H1 (cell line): ENCODE results near the gene THOP1. TPM values are rescaled to one million over a fixed set of nuclear protein-coding genes. Genes with fewer than 3 reads are reported as not detected.

ENCODE experiments used
- CTCF ChIA-PET: fragments of 300-600 bp; sonication (Branson Sonifier 250); formaldehyde crosslinking; loops from one replicate; lab custom pipeline; 2021; ENCODE audit not compliant: partially characterized antibody; lab: Charles Lee
- POLR2A ChIA-PET: fragments of 300-600 bp; sonication (Branson Sonifier 250); formaldehyde crosslinking; loops from one replicate; lab custom pipeline; 2021; ENCODE audit warnings: inconsistent platforms; ENCODE audit not compliant: partially characterized antibody; lab: Charles Lee
- DNase-seq, 2 experiments: peaks; one replicate each; pipeline versions ENCODE4 v3.0.0 to v3.0.0-alpha.2; 2010 to 2022; ENCODE audit warnings: low spot score in 2 of 2, low read depth in 1 of 2, mixed read lengths in 1 of 2
- FAIRE-seq: peaks from 2 replicates; lab custom pipeline; 2011; peaks lifted over from hg19 to GRCh38; lab: Jason Lieb, UNC
- H2AFZ ChIP-seq: 2 replicates; pipeline ENCODE4 v1.8.1; 2012; ENCODE audit warnings: low read length, inconsistent platforms
- H2AK5ac ChIP-seq: 2 replicates; pipeline ENCODE4 v1.6.1; 2013; ENCODE audit warnings: low read depth, low read length
- H2BK120ac ChIP-seq: replicated peaks from 2 replicates; pipeline ENCODE3; 2013; ENCODE audit warnings: low read depth, low read length, inconsistent platforms
- H2BK12ac ChIP-seq: 2 replicates; pipeline ENCODE4 v1.6.1; 2013; ENCODE audit warnings: low read depth, low read length
- H2BK15ac ChIP-seq: 2 replicates; pipeline ENCODE4 v1.6.1; 2013; ENCODE audit warnings: low read length
- H2BK20ac ChIP-seq: 2 replicates; pipeline ENCODE4 v1.6.1; 2013; ENCODE audit warnings: low read length
- H2BK5ac ChIP-seq: 2 replicates; pipeline ENCODE4 v1.6.1; 2013; ENCODE audit warnings: low read depth, low read length
- H3K14ac ChIP-seq: 2 replicates; pipeline ENCODE4 v1.6.1; 2013; ENCODE audit warnings: inconsistent platforms; ENCODE audit not compliant: insufficient read length
- H3K18ac ChIP-seq: 2 replicates; pipeline ENCODE4 v1.6.1; 2013; ENCODE audit warnings: low read length; ENCODE audit errors: extremely low read depth
- H3K23ac ChIP-seq: 2 replicates; pipeline ENCODE4 v1.6.1; 2013; ENCODE audit warnings: inconsistent platforms; ENCODE audit not compliant: insufficient read length
- H3K23me2 ChIP-seq: 2 replicates; pipeline ENCODE4 v1.6.1; 2013; ENCODE audit warnings: low read depth, low read length
- H3K27ac ChIP-seq: 2 replicates; pipeline ENCODE4 v1.6.1; 2011; ENCODE audit warnings: low read depth, low read length, inconsistent platforms
- H3K27me3 ChIP-seq, 4 experiments: replicated peaks in 1 of 4; 1 replicate in 1 of 4; 2 replicates in 3 of 4; pipeline versions ENCODE4 v1.6.1 to v1.8.1; 2011 to 2013; ENCODE audit warnings: low read length in 3 of 4, mild to moderate bottlenecking in 3 of 4, inconsistent platforms in 2 of 4, mixed read lengths in 2 of 4, moderate library complexity in 1 of 4; ENCODE audit not compliant: control insufficient read depth in 3 of 4, insufficient read depth in 3 of 4; ENCODE audit errors: extremely low read depth in 1 of 4
- H3K36me3 ChIP-seq, 4 experiments: 2 replicates each; pipeline versions ENCODE4 v1.6.1 to v1.8.1; 2011 to 2013; ENCODE audit warnings: mild to moderate bottlenecking in 4 of 4, low read length in 3 of 4, moderate library complexity in 2 of 4, control low read depth in 1 of 4, inconsistent platforms in 1 of 4; ENCODE audit not compliant: insufficient read depth in 4 of 4, control insufficient read depth in 2 of 4
- H3K4ac ChIP-seq: replicated peaks from 2 replicates; pipeline ENCODE3; 2013; ENCODE audit warnings: low read length, low read depth, mixed read lengths, inconsistent platforms; ENCODE audit not compliant: insufficient read length
- H3K4me1 ChIP-seq, 4 experiments: replicated peaks in 1 of 4; 1 replicate in 1 of 4; 2 replicates in 3 of 4; pipeline versions ENCODE4 v1.6.1 to v1.8.1; 2011 to 2013; ENCODE audit warnings: low read length in 3 of 4, inconsistent platforms in 2 of 4, mixed read lengths in 1 of 4; ENCODE audit not compliant: insufficient read depth in 4 of 4, control insufficient read depth in 3 of 4
- H3K4me2 ChIP-seq, 2 experiments: 2 replicates each; pipeline versions ENCODE4 v1.6.1 to v1.8.1; 2011 to 2013; ENCODE audit warnings: low read depth in 2 of 2, low read length in 2 of 2, control low read depth in 1 of 2, inconsistent platforms in 1 of 2, mild to moderate bottlenecking in 1 of 2; ENCODE audit not compliant: insufficient read depth in 1 of 2
- H3K4me3 ChIP-seq, 4 experiments: fragments of 200-600, 300-600 bp in 1 of 4; sonication (generic), shearing (Covaris generic), sonication (Bioruptor Twin) in 1 of 4; 2 replicates each; pipeline versions ENCODE4 v1.5.1 to v1.8.1; 2011 to 2016; ENCODE audit warnings: low read length in 4 of 4, low read depth in 3 of 4, control low read depth in 2 of 4, inconsistent platforms in 2 of 4, mild to moderate bottlenecking in 2 of 4, mixed read lengths in 1 of 4, moderate library complexity in 1 of 4; ENCODE audit not compliant: insufficient read depth in 2 of 4; ENCODE audit errors: extremely low read depth in 1 of 4
- H3K56ac ChIP-seq: replicated peaks from 2 replicates; pipeline ENCODE3; 2013; ENCODE audit warnings: low read depth, mild to moderate bottlenecking, mixed read lengths, low read length, inconsistent platforms; ENCODE audit not compliant: insufficient read length
- H3K79me1 ChIP-seq: 2 replicates; pipeline ENCODE4 v1.6.1; 2013; ENCODE audit warnings: low read depth, low read length, control low read depth
- H3K79me2 ChIP-seq, 2 experiments: 2 replicates each; pipeline versions ENCODE4 v1.6.1 to v1.8.1; 2012 to 2013; ENCODE audit warnings: low read length in 2 of 2, mild to moderate bottlenecking in 2 of 2, inconsistent platforms in 1 of 2; ENCODE audit not compliant: insufficient read depth in 2 of 2, control insufficient read depth in 1 of 2
- H3K9ac ChIP-seq, 4 experiments: replicated peaks in 1 of 4; 1 replicate in 1 of 4; 2 replicates in 3 of 4; pipeline versions ENCODE4 v1.6.1 to v1.8.1; 2011 to 2013; ENCODE audit warnings: low read depth in 3 of 4, low read length in 3 of 4, control low read depth in 2 of 4, mild to moderate bottlenecking in 2 of 4, moderate library complexity in 2 of 4, inconsistent platforms in 1 of 4; ENCODE audit errors: extremely low read depth in 1 of 4
- H3K9me3 ChIP-seq, 2 experiments: 2 replicates each; pipeline versions ENCODE4 v1.6.1 to v1.8.1; 2012 to 2013; ENCODE audit warnings: mild to moderate bottlenecking in 2 of 2, moderate library complexity in 2 of 2, control low read depth in 1 of 2, inconsistent platforms in 1 of 2, low read depth in 1 of 2, low read length in 1 of 2, mixed read lengths in 1 of 2; ENCODE audit not compliant: insufficient read depth in 2 of 2
- H4K20me1 ChIP-seq, 2 experiments: replicated peaks in 1 of 2; 2 replicates each; pipeline versions ENCODE3 to v1.8.1; 2011 to 2013; ENCODE audit warnings: inconsistent platforms in 2 of 2, low read length in 2 of 2, mild to moderate bottlenecking in 1 of 2; ENCODE audit not compliant: insufficient read depth in 2 of 2, control insufficient read depth in 1 of 2
- H4K5ac ChIP-seq: 2 replicates; pipeline ENCODE4 v1.6.1; 2013; ENCODE audit warnings: low read length, low read depth, mixed read lengths, inconsistent platforms; ENCODE audit not compliant: insufficient read length
- H4K8ac ChIP-seq: 2 replicates; pipeline ENCODE4 v1.8.0; 2013; ENCODE audit warnings: mild to moderate bottlenecking, moderate library complexity, low read length, inconsistent platforms; ENCODE audit not compliant: insufficient read depth; ENCODE audit errors: extremely low read depth
- H4K91ac ChIP-seq: replicated peaks from 2 replicates; pipeline ENCODE3; 2013; ENCODE audit warnings: low read length, mixed read lengths, inconsistent platforms; ENCODE audit not compliant: insufficient read length
- CBX8 ChIP-seq: fragments of 300-800, 300-1000 bp; sonication (generic); IDR thresholded peaks from 2 replicates; pipeline ENCODE4 v1.7.1; 2016; ENCODE audit warnings: low read depth, low read length, borderline replicate concordance
- EGR1 ChIP-seq: IDR thresholded peaks from 2 replicates; pipeline ENCODE4 v1.6.1; 2011; ENCODE audit warnings: low read depth, low read length, borderline replicate concordance
- GTF2F1 ChIP-seq: IDR thresholded peaks from 2 replicates; pipeline ENCODE4 v1.6.1; 2012; ENCODE audit warnings: low read depth, low read length, improper control_type of control experiment, borderline replicate concordance
- MAX ChIP-seq: IDR thresholded peaks from 2 replicates; pipeline ENCODE4 v1.6.1; 2012; ENCODE audit warnings: inconsistent platforms
- NRF1 ChIP-seq: IDR thresholded peaks from 2 replicates; pipeline ENCODE4 v1.6.1; 2011; ENCODE audit warnings: mild to moderate bottlenecking, low read depth, low read length, improper control_type of control experiment
- RAD21 ChIP-seq, 2 experiments: IDR thresholded peaks in 1 of 2; conservative IDR thresholded peaks in 1 of 2; 2 replicates each; pipeline ENCODE4 v1.6.1; 2011; ENCODE audit warnings: low read depth in 2 of 2, low read length in 2 of 2, improper control_type of control experiment in 1 of 2, inconsistent platforms in 1 of 2, mild to moderate bottlenecking in 1 of 2, moderate library complexity in 1 of 2
- RXRA ChIP-seq: IDR thresholded peaks from 2 replicates; pipeline ENCODE4 v1.6.1; 2011; ENCODE audit warnings: low read depth, mild to moderate bottlenecking, low read length, moderate library complexity; ENCODE audit not compliant: insufficient read depth
- SP2 ChIP-seq: IDR thresholded peaks from 2 replicates; pipeline ENCODE4 v1.6.1; 2012; ENCODE audit warnings: mild to moderate bottlenecking, low read length, inconsistent platforms
- TBP ChIP-seq: IDR thresholded peaks from 2 replicates; pipeline ENCODE4 v1.6.1; 2011; ENCODE audit warnings: low read depth, low read length, improper control_type of control experiment
- TCF12 ChIP-seq: IDR thresholded peaks from 2 replicates; pipeline ENCODE4 v1.6.1; 2011; ENCODE audit warnings: low read depth, mild to moderate bottlenecking, low read length
- ZNF274 ChIP-seq: IDR thresholded peaks from 2 replicates; pipeline ENCODE4 v1.7.0; 2012; ENCODE audit warnings: low read length, borderline replicate concordance; ENCODE audit errors: extremely low read depth
- WGBS, 2 experiments: shearing (Covaris generic) in 1 of 2; methylation state at CpG; one replicate each; pipeline versions ENCODE4 v1.1.6 to v1.1.7; 2013 to 2015; ENCODE audit warnings: low lambda C conversion rate in 2 of 2, mixed read lengths in 2 of 2, inconsistent platforms in 1 of 2, low coverage in 1 of 2, missing lambda C conversion rate in 1 of 2; ENCODE audit not compliant: insufficient replicate concordance in 2 of 2, insufficient coverage in 1 of 2, insufficient read length in 1 of 2; ENCODE audit errors: extremely low coverage in 1 of 2, missing lambda C conversion rate in 1 of 2; 5-methylcytosine and 5-hydroxymethylcytosine counted together
- polyA plus RNA-seq, 7 experiments: library from polyadenylated mRNA; depleted of rRNA in 3 of 7; stranded (reverse) in 5 of 7; unstranded in 2 of 7; fragments of >200 nt in 5 of 7; fragments of 200-250 nt in 2 of 7; gene quantifications; 1 replicate in 5 of 7; 2 replicates in 1 of 7; 4 replicates in 1 of 7; pipeline versions ENCODE4 v1.2.1 to v1.2.3, GENCODE V29; 2011 to 2013; ENCODE audit warnings: missing spikeins in 2 of 7, mixed read lengths in 2 of 7
- total RNA-seq: library from RNA; stranded (reverse); fragmentation: NEBNext Ultra II Directional; extraction: Animal tissue kit (Norgen Biotek cat#: 25700); gene quantifications from 2 replicates; pipeline ENCODE4 v1.2.1, GENCODE V29; 2021
- TF ChIP-seq, protein P1 (sequence below): IDR thresholded peaks from 2 replicates; pipeline ENCODE4 v1.6.1; 2011; ENCODE audit warnings: low read length, improper control_type of control experiment

The THOP1 gene
- total and polyA plus RNA-seq, 2 of the 8 experiments (the other 6 are each of a cell fraction or from before 2014, with no cell fraction given), result 136 to 159 TPM

DNA sequence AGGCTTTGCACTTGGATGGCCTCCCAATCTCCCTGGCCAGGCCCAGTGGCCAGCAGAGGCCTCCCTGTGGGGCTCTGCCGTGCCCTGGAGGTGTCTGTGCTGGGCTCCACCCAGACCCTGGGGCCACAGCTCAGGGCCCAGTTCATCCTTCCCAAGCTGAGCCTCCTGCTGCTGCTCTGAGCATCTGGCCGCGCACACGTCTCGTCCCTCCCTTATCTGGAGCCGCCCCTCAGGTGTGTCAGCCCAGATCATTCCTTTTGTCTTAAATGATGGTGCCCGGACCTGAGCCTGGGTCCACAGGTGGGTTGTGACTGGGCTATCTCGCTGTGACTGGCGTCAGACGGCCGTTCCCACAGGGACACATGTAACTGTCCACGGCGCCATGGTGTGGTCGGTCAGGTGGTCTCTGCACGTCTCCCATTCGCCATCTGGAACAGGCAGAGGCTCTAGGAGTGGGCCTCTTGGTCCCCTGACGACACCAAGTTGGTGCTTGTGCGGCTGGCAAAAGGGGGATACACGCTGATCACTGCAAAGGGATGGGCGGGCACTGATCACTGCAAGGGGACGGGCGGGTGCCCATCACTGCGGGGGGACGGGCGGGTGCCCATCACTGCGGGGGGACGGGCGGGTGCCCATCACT, 20.1 kb downstream of the THOP1 start:
- H4K5ac ChIP-seq, result no peak overlapping the region
- H3K9ac ChIP-seq, result no peak overlapping the region
- no peak overlapping the region for H2BK12ac ChIP-seq
- peaks cover 9 to 72% (median 55%) of the 10 kb centered on the region in 4 experiments; a peak in 7 of 8 replicates for H3K36me3 ChIP-seq
- DNase-seq (no peak), FAIRE-seq (no peak)
- 95% methylated on average over 17 of the region's 28 CpGs; no CpG with 5 or more reads in 1 of the 2 experiments for WGBS, 2 experiments
- peaks cover 7% of the 10 kb centered on the region; the same call in 1 of the 2 replicates for H3K23me2 ChIP-seq
- no peak overlapping the region for H3K4me3 ChIP-seq
- no peak overlapping the region for H2BK15ac ChIP-seq
- H3K4me1 ChIP-seq, result no peaks in the 10 kb centered on the region; a peak in 1 of 7 replicates
- H3K23ac ChIP-seq, result no peak overlapping the region
- CTCF ChIA-PET, result no interaction called here
- H3K18ac ChIP-seq, result no peak overlapping the region
- no peak overlapping the region for H4K8ac ChIP-seq
- no peak overlapping the region for H3K14ac ChIP-seq
- no peak overlapping the region for H3K27ac ChIP-seq
- H3K56ac ChIP-seq, result no peak overlapping the region
- no peak overlapping the region for H4K91ac ChIP-seq
- H2BK5ac ChIP-seq, result no peak overlapping the region
- H3K27me3 ChIP-seq, result no peaks in the 10 kb centered on the region
- H3K79me1 ChIP-seq, result peaks cover 11% of the 10 kb centered on the region
- H3K9me3 ChIP-seq, result no peaks in the 10 kb centered on the region
- H3K79me2 ChIP-seq, result no peaks in the 10 kb centered on the region
- no peak overlapping the region for H2BK20ac ChIP-seq
- POLR2A ChIA-PET, result no interaction called here
- no peak overlapping the region for H2AK5ac ChIP-seq
- no peak overlapping the region for H3K4ac ChIP-seq
- no peak overlapping the region for H3K4me2 ChIP-seq
- H2BK120ac ChIP-seq, result no peak overlapping the region
- no peak overlapping the region for H2AFZ ChIP-seq
- peaks cover 9 to 31% of the 10 kb centered on the region in 2 experiments for H4K20me1 ChIP-seq
- TF ChIP-seq MAX (no peak), TCF12 (no peak), SP2 (no peak), ZNF274 (no peak), TBP (no peak), RXRA (no peak), RAD21 (IDR thresholded peaks at IDR 0.05 in 1 of 2, conservative IDR thresholded peaks at IDR 0.05 in 1 of 2; ENCODE audit: low read depth in 2 of 2, low read length in 2 of 2) (no peak), GTF2F1 (no peak), EGR1 (no peak), CBX8 (no peak), NRF1 (no peak)
- TF ChIP-seq, protein P1, sequence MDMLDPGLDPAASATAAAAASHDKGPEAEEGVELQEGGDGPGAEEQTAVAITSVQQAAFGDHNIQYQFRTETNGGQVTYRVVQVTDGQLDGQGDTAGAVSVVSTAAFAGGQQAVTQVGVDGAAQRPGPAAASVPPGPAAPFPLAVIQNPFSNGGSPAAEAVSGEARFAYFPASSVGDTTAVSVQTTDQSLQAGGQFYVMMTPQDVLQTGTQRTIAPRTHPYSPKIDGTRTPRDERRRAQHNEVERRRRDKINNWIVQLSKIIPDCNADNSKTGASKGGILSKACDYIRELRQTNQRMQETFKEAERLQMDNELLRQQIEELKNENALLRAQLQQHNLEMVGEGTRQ, result no peak
